ENCODE measurements around the gene KNCN.

Gene KNCN

DNA sequence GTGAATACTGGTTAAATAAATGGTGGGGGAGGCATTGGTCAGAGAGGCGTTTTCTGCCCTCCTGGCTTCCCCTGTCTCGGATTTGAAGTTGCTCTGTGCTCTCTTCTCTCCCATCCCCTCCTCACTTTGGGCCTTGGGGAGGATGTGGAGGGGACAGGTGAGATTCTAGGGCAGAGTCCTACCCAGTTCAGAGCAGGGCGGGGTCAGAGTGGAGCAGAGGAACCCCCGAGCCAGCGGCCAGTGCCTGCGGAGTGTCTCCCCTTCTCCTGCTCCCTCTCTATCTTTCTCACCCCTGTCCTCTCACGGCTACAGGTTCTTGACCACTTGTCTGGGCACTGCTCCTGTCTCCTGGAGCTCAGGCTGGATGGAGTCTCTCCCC is 8.1 kb downstream of the KNCN start:
- ATAC-seq = no peak
- peaks cover 46% of the 10 kb centered on the region for H3K27me3 Mint-ChIP-seq
- no peak overlapping the region for H3K27ac Mint-ChIP-seq

DNA sequence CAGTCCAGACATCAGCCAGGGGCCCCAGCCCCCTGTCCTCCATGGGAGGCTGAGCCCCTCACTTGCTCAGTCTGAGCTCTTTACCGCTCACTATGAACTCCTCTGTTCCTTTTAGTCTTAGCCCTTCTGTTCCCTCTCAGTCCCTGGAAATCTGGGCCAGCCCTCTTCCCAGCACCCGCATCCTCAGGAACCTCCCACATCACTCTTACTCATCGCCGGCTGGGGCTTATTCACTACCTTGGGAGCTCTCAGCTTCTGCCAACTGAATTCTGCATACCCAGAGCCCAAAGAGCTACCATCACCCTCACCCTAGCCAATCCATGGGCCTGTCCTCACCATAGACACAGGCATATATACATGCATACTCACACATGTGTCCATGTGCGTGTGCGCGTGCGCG is 11.5 kb downstream of the KNCN start:
- Mint-ChIP-seq H3K9me3 (no peaks in the 10 kb centered on the region), H3K4me1 (peaks cover 3% of the 10 kb centered on the region), H3K36me3 (ENCODE audit: low read depth) (no peaks in the 10 kb centered on the region), H3K27me3 (peaks cover 30% of the 10 kb centered on the region), H3K4me3 (no peak overlapping the region), H3K27ac (no peak overlapping the region)
- DNase-seq (no peak), ATAC-seq (no peak)

More for the DNA sequence above, 8.1 kb downstream of the KNCN start:
- Mint-ChIP-seq H3K36me3 (ENCODE audit: low read depth) (no peaks in the 10 kb centered on the region), H3K9me3 (no peaks in the 10 kb centered on the region), H3K4me3 (no peak overlapping the region), H3K4me1 (peaks cover 3% of the 10 kb centered on the region)
- DNase-seq = no peak

GRCh38 chr1:46538147-46538546 is 13.3 kb downstream of the KNCN start:
- H3K27ac Mint-ChIP-seq = no peak overlapping the region
- no peak overlapping the region for H3K4me3 Mint-ChIP-seq

GRCh38 chr1:46537651-46538050 is 13.8 kb downstream of the KNCN start:
- peaks cover 18% of the 10 kb centered on the region for H3K27me3 Mint-ChIP-seq
- H3K4me3 Mint-ChIP-seq = no peak overlapping the region
- H3K36me3 Mint-ChIP-seq (ENCODE audit: low read depth) = no peaks in the 10 kb centered on the region
- ATAC-seq (no peak), DNase-seq (no peak)
- H3K9me3 Mint-ChIP-seq = no peaks in the 10 kb centered on the region
- no peak overlapping the region for H3K27ac Mint-ChIP-seq
- peaks cover 4% of the 10 kb centered on the region for H3K4me1 Mint-ChIP-seq

More at GRCh38 chr1:46538147-46538546, 13.3 kb downstream of the KNCN start:
- no peaks in the 10 kb centered on the region for H3K36me3 Mint-ChIP-seq (ENCODE audit: low read depth)
- peaks cover 4% of the 10 kb centered on the region for H3K4me1 Mint-ChIP-seq
- no peaks in the 10 kb centered on the region for H3K9me3 Mint-ChIP-seq
- ATAC-seq = no peak
- H3K27me3 Mint-ChIP-seq = peaks cover 23% of the 10 kb centered on the region
- DNase-seq = no peak

GRCh38 chr1:46536527-46536926 is 14.9 kb downstream of the KNCN start:
- no peak for DNase-seq
- H3K27ac Mint-ChIP-seq = no peak overlapping the region
- peaks cover 9% of the 10 kb centered on the region for H3K4me1 Mint-ChIP-seq
- peaks cover 19% of the 10 kb centered on the region for H3K27me3 Mint-ChIP-seq
- no peak overlapping the region for H3K4me3 Mint-ChIP-seq
- H3K9me3 Mint-ChIP-seq = no peaks in the 10 kb centered on the region
- H3K36me3 Mint-ChIP-seq (ENCODE audit: low read depth) = no peaks in the 10 kb centered on the region
- no peak for ATAC-seq

GRCh38 chr1:46535063-46535462 is 16.4 kb downstream of the KNCN start:
- Mint-ChIP-seq H3K27ac (no peak overlapping the region), H3K4me1 (peaks cover 9% of the 10 kb centered on the region), H3K9me3 (no peaks in the 10 kb centered on the region), H3K27me3 (peaks cover 23% of the 10 kb centered on the region), H3K4me3 (no peak overlapping the region), H3K36me3 (ENCODE audit: low read depth) (no peaks in the 10 kb centered on the region)
- ATAC-seq = no peak
- DNase-seq = peak; percentile 41

- peaks cover 33% of the 10 kb centered on the region for H3K27me3 Mint-ChIP-seq
- DNase-seq (peak; percentile 38), ATAC-seq (peak; percentile 53)
- no peaks in the 10 kb centered on the region for H3K9me3 Mint-ChIP-seq
- H3K27ac Mint-ChIP-seq = no peak overlapping the region
- peaks cover 21% of the 10 kb centered on the region for H3K4me1 Mint-ChIP-seq
- no peaks in the 10 kb centered on the region for H3K36me3 Mint-ChIP-seq (ENCODE audit: low read depth)
- H3K4me3 Mint-ChIP-seq = peak overlapping the region; percentile 69
Measured at GRCh38 chr1:46533179-46533864, 18.1 kb downstream of the KNCN start.

- DNase-seq = peak; percentile 82
- H3K9me3 Mint-ChIP-seq = no peaks in the 10 kb centered on the region
- no peaks in the 10 kb centered on the region for H3K36me3 Mint-ChIP-seq (ENCODE audit: low read depth)
- no peak overlapping the region for H3K27ac Mint-ChIP-seq
- no peak overlapping the region for H3K4me3 Mint-ChIP-seq
- ATAC-seq = peak; percentile 62
- H3K4me1 Mint-ChIP-seq = peaks cover 22% of the 10 kb centered on the region
- peaks cover 38% of the 10 kb centered on the region for H3K27me3 Mint-ChIP-seq
Measured at GRCh38 chr1:46532498-46533178, 18.8 kb downstream of the KNCN start.

GRCh38 chr1:46532095-46532494 is 19.4 kb downstream of the KNCN start:
- Mint-ChIP-seq H3K9me3 (no peaks in the 10 kb centered on the region), H3K27ac (no peak overlapping the region), H3K4me3 (no peak overlapping the region), H3K4me1 (peaks cover 22% of the 10 kb centered on the region), H3K27me3 (peaks cover 42% of the 10 kb centered on the region), H3K36me3 (ENCODE audit: low read depth) (no peaks in the 10 kb centered on the region)
- no peak for DNase-seq
- ATAC-seq = peak; percentile 25

- ATAC-seq (no peak), DNase-seq (no peak)
- no peak overlapping the region for H3K4me3 Mint-ChIP-seq
- H3K27me3 Mint-ChIP-seq = peaks cover 41% of the 10 kb centered on the region
- H3K36me3 Mint-ChIP-seq (ENCODE audit: low read depth) = no peaks in the 10 kb centered on the region
- no peaks in the 10 kb centered on the region for H3K9me3 Mint-ChIP-seq
- H3K27ac Mint-ChIP-seq = no peak overlapping the region
- H3K4me1 Mint-ChIP-seq = peaks cover 22% of the 10 kb centered on the region
Measured at GRCh38 chr1:46530791-46531409, 20.5 kb downstream of the KNCN start.

DNA sequence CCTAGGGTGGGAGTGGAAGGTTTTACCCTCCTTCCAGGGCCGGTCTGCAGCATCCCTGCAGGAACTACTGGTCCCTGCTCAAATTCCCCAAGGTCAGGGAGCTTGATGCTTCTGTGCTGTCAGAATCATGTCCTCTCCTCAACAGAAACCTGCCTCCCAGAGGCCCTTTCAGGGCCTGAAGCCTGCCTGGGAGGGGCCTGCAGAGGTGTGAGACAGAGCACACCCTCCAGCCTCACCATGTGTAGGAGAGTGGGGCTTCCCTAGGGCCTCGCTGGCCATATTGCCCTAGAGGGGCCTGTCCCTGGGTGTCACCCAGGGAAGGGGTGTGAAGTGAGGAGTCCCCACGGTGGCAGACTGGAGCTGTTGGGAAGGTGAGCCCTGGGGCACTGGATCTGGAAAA is 21.1 kb downstream of the KNCN start:
- no peak overlapping the region for H3K4me3 Mint-ChIP-seq
- DNase-seq (no peak), ATAC-seq (no peak)
- H3K27me3 Mint-ChIP-seq = peaks cover 44% of the 10 kb centered on the region
- H3K4me1 Mint-ChIP-seq = peaks cover 22% of the 10 kb centered on the region
- H3K36me3 Mint-ChIP-seq (ENCODE audit: low read depth) = no peaks in the 10 kb centered on the region
- H3K9me3 Mint-ChIP-seq = no peaks in the 10 kb centered on the region
- H3K27ac Mint-ChIP-seq = no peak overlapping the region

DNA sequence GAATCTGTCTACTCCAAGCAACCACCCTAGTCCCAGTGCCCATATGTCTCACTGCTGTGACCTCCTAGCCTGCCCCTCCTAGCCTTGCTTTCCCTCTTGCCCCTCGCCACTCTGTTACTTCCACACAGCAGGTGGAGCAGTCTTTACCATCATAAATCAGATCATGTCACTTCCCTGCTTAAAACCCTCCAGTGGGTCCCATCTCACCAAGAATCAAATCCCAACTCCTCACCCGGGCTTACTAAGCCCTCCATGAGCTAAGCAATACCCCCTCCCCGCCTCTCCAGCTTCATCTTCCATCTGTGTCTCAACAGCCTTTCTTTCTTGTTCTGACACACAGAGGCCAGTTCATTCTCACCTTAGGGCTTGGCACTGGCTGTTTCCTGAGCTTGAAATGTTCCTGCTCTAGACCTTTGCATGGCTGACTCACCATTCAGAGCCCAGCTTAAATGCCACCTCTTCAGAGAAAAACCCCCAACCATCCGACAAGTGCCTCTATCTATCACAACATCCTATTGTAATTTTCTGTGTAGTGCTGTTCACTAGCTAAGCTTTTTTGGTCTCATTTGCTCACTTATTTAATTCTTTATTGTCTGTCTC is 22.3 kb downstream of the KNCN start:
- Mint-ChIP-seq H3K4me3 (no peak overlapping the region), H3K4me1 (peaks cover 22% of the 10 kb centered on the region), H3K36me3 (ENCODE audit: low read depth) (no peaks in the 10 kb centered on the region), H3K9me3 (no peaks in the 10 kb centered on the region), H3K27me3 (peaks cover 43% of the 10 kb centered on the region), H3K27ac (no peak overlapping the region)
- DNase-seq (no peak), ATAC-seq (peak; percentile 48)

DNA sequence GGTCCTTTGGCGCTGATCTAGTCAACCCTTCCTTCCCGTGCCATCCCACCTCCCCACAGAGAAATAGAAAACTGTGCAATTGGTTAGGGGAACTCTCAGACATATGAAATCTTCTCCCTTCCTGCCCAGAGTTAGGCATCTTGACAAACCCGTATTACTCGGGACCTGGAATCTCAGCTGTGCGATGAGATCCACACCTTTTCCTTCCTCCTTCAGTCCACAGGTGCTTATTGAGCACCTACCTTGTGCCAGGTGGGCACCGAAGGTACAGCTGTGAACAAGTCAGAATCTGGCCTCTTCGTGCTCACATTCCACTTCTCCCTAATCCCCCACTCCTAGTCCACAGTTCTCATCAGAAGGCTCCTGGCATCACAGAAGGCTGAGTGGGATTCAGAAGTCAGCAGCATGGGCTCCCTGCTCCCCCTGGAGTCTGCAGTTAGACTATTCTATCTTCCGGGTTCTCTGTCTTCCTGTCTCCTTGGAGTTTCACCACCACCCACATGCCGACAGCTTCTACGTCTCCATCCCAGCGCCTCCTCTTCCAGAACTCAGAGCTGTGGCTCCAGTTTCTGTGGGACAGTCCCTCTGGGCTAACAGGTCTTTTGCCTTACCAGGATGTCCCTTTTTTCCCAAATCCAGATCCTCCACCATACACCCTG is 23.0 kb downstream of the KNCN start:
- ATAC-seq (no peak), DNase-seq (no peak)
- H3K4me3 Mint-ChIP-seq = no peak overlapping the region
- peaks cover 46% of the 10 kb centered on the region for H3K27me3 Mint-ChIP-seq
- H3K27ac Mint-ChIP-seq = no peak overlapping the region
- no peaks in the 10 kb centered on the region for H3K9me3 Mint-ChIP-seq
- peaks cover 18% of the 10 kb centered on the region for H3K4me1 Mint-ChIP-seq
- H3K36me3 Mint-ChIP-seq (ENCODE audit: low read depth) = no peaks in the 10 kb centered on the region

GRCh38 chr1:46527474-46528296 is 23.8 kb downstream of the KNCN start:
- Mint-ChIP-seq H3K4me1 (peaks cover 18% of the 10 kb centered on the region), H3K27ac (no peak overlapping the region), H3K9me3 (no peaks in the 10 kb centered on the region), H3K27me3 (peaks cover 46% of the 10 kb centered on the region), H3K4me3 (no peak overlapping the region), H3K36me3 (ENCODE audit: low read depth) (no peaks in the 10 kb centered on the region)
- DNase-seq (peak; percentile 82), ATAC-seq (peak; percentile 46)

Measured in activated naive CD8-positive, alpha-beta T cell treated with anti-CD3 and anti-CD28 coated beads, Interleukin-2, amount 50 U/mL, for 24 hours (primary cell).